HG03108 (cell line): Measurements from ENCODE around the gene ZBED5.
A peak's percentile ranks its signal among the peaks of the same experiment; 100 is the strongest.

Experiments used
- ATAC-seq: cut with Tn5 transposase; IDR thresholded peaks from one replicate; pipeline ENCODE4 v1.9.1; 2021; ENCODE audit warnings: moderate library complexity; ENCODE audit not compliant: unreplicated experiment

ZBED5 gene

DNA sequence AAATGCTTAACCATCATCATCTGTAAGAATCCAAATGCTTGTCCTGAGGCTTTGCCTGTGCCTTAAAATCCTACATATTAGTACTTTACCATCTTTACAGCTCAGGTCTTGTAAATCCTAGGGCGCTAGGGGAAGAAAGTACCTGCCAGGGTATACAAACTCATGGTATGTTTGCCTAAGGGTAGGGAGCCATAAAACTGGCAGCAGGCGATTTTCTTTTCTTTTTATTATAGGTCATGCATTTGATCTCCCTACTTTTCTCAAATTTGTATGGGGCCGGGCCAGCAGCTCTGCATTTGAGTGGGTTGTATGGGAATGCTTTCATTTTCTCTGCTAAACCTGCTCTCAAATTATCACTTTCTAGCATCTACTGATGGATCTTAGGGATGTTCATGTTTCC is 24.0 kb upstream of the ZBED5 start:
- no peak for ATAC-seq

DNA sequence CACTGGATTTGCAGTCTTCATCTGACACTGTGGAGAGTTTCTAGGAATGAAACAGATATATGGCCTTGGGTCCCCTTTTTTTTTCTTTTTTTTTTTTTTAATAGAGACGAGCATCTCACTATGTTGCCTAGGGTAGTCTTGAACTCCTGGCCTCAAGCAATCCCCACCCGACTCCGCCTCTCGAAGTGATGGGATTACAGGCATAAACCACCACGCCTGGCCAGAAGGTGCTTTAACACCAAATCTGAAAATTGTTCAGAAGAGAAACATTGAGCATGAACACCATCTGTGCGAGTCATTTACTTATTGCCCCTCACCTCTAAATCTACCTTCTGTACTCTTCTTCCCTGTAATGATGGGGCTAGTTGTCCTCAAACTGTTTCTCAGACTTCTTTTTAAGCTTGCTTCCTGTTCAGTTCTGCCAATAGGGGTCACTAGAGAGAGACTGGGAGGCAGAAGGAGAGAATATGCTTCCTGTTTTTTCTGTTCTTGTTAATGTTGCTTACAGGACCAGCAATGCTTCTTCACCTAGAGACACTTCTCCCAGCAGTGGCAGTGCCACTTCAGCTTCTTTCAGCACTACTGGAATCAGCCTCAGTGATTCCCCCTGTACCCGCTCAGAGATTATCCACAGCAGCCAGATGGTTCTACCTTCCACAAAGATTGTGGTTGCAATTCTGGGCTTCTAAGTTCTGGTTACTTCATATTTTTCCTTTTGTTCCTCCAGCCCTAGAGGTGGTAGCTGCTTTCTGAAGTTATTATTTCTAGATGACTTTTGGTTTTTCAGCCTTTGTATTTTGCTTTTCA is 20.8 kb upstream of the ZBED5 start:
- no peak for ATAC-seq

DNA sequence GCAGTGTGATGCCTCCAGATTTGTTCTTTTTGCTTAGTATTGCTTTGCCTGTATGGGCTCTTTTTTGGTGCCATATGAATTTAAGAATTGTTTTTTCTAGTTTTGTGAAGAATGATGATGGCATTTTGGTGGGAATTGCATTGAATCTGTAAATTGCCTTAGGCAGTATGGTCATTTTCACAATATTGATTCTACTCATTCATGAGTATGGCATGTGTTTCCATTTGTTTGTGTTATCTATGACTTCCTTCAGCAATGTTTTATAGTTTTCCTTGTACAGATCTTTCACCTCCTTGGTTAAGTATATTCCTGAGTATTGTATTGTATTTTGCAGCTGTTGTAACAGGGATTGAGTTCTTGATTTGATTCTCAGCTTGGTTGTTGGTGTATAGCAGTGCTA is 18.3 kb upstream of the ZBED5 start:
- no peak for ATAC-seq

DNA sequence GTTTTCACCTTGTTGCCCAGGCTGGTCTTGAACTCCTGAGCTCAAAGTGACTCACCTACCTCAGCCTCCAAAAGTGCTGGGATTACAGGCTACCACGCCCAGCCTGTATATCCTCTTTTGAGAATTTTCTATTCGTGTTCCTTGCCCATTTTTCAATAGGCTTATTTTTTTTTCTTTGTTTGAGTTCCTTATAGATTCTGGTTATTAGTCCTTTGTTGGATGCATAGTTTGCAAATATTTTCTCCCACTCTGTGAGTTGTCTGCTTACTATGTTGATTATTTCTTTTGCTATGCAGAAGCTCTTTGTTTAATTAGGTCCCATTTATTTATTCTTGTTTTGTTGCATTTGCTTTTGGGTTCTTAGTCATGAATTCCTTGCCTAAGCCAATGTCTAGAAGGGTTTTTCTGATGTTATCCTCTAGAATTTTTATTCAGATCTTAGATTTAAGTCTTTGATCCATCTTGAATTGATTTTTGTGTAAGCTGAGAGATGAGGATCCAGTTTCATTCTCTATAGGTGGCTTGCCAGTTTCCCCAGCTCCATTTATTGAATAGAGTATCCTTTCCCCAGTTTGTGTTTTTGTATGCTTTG is 17.7 kb upstream of the ZBED5 start:
- ATAC-seq: no peak

DNA sequence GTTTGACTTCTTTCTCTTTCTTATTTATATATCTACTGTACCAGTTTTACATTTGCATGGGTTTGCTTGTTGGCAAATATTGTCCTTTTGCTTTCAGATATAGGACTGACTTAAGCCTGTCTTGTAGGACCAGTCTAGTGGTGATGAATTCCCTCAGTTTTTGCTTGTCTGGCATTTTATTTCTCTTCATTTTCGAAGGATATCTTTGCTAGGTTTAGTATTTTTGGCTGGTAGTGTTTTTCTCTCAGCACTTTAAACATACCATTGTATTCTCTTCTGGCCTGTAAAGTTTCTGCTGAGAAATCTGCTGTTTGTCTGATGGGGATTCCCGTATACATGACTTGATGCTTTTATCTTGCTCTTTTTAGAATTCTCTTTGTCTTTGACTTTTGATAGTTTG is 14.2 kb upstream of the ZBED5 start:
- no peak for ATAC-seq

DNA sequence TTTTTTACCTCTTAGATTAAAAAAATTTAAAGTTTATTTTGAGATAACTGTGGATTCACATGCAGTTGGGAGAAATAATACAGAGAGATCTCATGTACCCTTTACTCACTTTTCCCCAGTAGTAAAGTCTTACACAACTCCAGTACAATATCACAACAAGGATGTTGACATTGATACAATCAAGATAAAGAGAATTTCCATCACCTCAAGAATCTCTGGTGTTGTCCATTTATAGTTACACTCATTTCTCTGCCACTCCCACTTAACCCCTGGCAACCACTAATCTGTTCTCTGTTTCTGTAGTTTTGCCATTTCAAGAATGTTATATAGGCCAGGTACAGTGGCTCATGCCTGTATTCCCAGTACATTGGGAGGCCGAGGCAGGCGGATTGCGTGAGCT is 10.5 kb upstream of the ZBED5 start:
- ATAC-seq: no peak

DNA sequence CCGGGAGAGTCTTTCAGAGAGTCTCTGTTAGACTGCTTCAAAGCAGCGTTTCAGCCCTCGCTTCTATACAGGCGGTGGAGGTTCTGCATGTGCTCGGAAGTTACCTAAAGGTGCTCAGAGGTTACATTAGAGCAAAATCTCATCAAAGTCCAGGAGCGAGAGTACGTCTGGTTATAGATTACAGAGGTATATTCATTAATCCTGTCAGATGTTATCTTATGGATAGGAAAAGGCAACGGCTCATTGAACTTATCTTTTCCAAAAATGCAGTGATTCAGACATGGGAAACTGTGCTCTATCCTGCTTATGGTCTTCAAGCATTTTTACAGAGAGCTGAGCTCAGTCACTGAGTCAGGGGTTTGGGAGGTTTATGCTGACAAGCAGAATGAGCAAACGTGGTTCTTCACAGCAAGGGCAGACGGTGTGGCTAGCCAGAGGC is 9.1 kb upstream of the ZBED5 start:
- no peak for ATAC-seq

DNA sequence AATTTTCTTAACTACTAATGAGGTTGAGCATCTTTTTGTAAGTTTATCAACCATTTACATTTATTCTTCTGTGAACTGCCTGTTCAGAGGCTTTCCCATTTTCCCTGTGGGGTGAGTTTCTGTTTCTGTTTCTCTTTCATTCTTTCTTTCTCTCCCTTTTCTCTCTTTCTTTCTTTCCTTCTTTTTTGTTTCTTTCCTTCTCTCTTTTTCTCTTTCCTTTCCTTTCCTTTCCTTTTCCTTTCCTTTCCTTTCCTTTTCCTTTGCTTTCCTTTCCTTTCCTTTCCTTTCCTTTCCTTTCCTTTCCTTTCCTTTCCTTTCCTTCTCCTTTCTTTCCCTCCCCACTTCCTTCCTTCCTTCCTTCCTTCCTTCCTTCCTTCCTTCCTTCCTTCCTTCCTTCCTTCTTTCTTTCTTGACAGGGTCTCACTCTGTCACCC is 8.0 kb upstream of the ZBED5 start:
- no peak for ATAC-seq

DNA sequence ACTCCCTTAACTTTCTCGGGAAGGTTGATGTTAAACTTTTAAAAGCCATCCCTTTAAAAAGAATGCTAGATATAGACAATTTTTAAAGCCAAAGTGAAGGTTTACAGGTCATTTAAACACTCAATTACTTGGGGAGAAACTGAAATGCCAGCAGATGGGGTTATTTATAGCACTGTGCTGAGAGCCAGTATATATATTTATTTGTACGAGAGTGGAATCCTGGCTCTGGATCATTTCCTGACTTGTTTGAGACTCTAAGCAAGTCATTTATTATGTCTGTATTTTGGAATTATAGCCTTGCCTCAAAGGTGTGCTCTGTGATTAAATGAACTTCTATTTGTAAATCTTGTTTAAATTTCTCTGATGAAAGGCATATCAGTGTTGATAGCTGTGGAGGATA is 6.8 kb upstream of the ZBED5 start:
- ATAC-seq: no peak

DNA sequence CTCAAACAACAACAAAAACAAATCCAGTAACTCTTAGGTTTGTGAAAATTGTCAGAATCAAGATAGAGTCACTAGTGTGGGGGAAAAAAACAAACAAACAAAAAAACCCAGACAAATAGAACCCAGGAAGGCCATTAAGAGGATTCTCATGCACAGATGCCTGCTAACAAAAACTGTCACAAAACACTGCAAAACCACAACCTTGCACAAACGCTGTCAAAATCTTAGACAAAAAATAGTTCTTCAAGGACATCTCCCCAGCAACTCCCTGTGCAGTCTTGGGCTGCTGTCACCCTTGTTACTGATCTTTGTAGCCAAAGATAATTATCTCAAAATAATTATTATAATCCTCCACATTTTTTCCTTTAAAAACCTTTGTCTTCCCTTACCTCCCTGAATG is 4.6 kb upstream of the ZBED5 start:
- ATAC-seq: no peak

DNA sequence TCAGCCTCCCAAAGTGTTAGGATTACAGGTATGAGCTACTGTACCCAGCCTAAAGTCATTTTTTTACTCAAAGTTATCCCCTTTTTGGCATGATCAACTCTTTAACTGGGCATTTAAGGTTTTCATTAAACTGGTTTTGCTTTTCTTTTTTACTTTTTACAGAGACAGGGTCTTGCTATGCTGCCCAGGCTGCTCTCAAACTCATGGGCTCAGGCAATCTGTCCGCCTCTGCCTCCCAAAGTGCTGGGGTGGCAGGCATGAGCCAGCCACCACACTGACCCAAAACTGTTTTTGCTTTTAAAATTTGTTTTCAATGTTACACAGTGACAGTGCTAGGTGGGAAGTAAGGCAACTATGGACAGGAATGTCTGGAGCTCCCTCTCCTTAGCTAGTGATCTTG is 3.9 kb upstream of the ZBED5 start:
- no peak for ATAC-seq

DNA sequence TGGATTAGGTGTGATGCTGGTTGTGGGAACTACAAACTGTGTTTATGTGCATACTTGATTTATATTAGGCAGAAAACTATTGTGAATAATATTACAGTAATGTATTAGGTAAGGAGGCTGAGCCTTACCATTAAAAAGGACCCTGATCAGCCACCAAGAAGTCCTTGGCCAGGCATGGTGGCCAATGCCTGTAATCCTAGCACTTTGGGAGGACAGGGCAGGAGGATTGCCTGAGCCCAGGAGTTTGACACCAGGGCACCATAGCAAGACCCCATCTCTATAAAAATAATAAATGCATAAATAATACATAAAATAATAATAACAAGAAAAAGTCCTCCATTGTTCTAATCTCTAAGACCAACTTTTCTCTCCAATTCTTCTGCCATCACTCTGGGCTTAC is 3.2 kb upstream of the ZBED5 start:
- ATAC-seq: no peak

DNA sequence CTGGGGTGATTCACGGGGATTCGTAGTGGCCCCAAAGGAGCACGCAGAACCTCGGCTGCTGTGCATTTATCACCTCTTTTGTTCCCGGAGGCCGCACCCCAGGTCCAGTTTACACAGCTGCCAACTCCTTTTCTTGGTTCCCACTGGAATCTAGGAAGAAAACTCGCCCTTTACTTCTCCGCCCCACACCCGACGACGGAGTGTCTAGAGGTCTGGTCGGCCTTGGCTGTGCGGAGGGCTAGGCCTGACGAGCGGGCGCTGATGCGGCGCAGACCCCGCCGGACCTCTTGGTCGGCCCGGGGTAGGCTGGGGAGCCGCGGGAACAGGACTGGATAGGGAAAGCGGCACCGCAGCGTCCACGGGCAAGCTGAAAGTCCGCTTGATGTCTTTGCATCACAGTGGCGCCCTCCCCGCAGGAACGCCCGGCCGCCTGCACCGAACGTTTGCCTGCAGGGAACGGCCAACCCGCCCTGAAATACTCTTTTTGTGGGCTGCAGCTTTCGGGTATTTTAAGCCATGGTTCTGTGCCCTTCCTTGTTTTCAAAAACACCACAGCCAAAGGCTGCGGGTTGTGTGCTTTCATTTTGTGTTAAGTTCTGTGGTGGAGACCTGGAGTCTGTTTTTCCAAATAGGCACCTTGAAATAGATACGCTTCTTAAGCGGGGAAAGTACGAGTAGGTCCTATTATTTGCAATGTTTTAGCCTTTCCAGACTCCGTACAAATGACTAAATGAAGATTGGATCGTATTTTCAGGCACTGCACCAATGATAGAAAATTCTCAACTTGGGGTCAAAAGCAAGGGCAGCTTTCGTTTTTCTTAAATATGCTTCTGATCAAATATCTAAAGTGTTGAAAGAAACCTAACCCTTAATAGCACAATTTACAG is 829 bp upstream of the ZBED5 start:
- ATAC-seq: peak; percentile 16

DNA sequence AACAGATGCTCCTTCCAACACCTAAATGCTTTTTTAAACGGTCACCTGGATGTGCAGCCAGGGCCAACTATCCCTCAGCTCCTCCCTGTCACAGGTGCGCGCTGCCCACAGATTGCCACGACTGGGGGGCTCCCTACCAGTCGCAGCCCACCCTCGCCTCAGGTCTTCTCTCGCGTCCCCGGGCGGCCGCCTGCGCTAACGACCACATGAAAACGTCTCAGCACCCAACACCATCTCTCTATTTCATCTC is 469 bp downstream of the ZBED5 start:
- peak; percentile 1 for ATAC-seq

DNA sequence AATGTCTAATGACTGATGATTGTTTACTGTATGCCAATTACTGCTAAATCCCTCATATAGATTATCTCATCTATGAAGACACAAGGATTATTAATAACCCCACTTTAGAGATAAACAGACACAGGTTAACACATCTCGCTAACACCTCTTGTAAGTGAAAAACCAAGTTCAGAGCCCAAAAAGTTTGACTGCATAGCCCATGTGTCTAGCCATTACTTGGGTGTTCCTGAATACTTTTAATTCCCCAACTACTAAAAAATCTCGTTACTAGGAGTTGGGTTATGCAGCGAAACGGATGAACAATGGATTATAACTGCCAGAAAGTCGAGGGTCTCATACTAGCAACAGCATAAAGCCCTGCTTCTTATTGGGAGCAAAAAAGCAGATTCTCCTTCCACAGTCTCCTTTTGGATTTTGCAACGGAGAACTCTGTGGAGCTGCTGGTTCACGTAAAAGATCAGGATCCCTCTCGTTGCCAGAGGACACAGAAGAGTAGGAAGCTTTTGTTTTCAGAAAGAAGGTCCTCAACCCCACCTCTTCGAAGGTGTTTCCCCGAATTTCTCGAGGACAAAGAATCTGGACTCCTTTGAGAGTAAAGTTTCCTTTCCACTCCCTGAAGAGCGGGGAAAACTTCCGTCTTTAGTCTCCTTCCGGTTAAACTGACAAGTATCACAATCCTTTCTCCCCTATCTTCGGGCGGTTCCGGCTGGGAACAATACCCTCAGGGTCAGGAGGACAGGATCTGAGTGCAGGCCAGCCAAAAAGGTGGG is 979 bp downstream of the ZBED5 start:
- no peak for ATAC-seq

DNA sequence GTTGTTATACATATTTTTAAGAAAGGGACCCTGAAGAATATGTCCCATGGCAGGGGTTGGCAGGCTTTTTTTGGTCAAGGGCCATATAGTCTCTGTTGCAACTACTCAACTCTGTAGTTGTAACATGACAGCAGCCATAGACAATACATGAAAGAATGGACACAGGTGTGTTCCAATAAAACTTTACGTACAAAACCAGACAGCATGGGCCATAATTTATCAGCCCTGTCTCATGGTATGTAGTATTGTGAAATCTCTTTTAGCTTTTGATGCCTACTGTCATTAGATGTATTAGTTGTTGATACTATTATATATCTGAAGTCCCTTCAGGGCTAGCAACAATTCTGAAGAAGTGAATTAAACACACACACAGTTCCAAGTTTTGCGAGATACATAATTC is 2.6 kb downstream of the ZBED5 start:
- no peak for ATAC-seq

DNA sequence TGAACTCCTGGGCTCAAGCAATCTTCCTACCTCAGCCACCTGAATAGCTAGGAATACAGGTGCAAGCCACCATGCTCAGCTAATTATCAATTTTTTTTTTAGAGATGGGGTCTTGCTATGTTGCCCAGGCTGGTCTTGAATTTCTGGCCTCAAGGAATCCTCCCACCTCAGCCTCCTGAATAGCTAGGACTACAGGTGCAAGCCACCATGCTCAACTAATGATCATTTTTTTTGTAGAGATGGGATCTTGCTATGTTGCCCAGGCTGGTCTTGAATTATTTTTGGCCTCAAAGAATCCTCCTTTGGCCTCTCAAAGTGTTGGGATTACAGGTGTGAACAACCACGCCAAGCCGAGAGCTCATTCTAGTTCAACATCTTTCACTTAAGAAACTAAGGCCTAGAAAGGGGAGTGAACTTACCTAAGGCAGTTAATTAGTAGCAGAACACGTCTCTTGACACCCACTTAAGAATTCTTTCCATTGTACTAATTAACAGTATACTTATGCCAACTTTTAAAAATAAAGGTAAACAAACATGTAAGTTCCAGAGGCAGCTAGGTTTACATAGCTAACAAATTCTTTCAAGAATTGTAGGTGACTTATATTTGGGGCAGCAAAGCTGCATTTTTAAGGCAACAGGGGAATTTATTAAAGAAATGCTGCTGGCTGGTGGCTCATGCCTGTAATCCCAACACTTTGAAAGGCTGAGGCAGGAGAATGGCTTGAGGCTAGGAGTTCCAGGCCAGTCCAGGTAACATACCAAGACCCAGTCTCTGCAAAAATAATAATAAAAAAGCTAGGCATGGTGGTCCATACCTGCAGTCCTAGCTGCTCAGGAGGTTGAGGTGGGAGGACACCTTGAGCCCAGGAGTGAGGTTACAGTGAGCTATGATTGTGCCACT is 9.6 kb downstream of the ZBED5 start:
- ATAC-seq: no peak

DNA sequence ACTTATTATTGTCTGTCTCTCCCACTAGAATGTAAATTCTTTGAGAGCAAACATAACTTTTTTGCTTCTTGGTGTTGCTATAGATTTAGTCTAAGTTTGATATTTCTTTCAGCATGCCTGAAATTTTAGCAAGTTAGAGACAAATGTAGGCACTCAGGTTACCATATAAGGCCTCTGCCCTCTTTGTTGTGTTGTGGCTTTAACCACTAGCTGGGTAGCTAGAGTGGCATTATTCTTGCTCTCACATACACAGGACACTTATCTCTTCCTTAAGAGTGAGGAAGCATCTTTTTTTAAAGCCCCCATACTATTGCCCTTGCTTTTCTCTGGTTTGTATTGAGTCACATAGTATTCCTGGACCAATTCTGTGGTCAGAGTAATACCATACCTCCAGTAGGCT is 11.2 kb downstream of the ZBED5 start:
- ATAC-seq: no peak

DNA sequence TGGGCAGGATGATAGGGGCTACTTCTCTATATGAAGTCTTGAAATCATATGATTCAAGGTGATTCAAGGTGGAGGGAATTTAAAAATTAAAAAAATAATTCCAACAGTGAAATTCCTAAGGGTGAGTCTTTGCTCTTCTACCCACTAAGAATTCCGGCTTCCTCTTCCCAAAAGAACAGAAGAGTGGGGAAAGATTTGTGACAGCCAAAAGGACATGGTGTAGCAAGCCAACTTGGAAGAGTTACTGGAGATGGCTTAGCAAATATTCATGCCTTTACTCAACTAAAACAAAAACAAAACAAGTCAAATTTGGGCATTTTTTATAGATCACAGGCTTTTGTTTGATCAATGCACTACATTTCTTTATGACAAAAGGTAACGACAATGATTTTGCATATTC is 12.3 kb downstream of the ZBED5 start:
- ATAC-seq: no peak

DNA sequence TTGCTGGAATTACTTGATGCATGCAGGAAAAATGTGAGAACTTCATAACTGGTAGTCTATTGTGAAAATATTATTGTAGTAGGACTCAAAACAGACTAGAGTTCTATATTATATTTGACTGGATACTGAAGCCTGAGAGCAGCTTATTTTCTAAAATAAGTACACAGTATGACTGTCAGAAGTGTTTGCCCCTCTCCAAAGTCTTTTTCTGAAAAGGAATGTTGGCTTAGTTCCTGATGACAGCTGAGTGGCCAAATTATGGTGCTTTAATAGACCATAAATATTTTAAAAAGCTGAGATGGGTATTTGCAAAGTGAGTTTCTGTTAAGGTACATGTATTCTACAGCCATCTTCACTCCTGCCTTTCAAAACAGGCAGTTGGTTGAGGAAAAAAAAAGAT is 13.1 kb downstream of the ZBED5 start:
- no peak for ATAC-seq
